ENCODE data around the gene BEST2. TPM values are rescaled to one million over a fixed set of nuclear protein-coding genes. Genes with fewer than 3 reads are reported as not detected.

The BEST2 gene
- total RNA-seq, 1 experiment from 2014 or later: not detected

DNA sequence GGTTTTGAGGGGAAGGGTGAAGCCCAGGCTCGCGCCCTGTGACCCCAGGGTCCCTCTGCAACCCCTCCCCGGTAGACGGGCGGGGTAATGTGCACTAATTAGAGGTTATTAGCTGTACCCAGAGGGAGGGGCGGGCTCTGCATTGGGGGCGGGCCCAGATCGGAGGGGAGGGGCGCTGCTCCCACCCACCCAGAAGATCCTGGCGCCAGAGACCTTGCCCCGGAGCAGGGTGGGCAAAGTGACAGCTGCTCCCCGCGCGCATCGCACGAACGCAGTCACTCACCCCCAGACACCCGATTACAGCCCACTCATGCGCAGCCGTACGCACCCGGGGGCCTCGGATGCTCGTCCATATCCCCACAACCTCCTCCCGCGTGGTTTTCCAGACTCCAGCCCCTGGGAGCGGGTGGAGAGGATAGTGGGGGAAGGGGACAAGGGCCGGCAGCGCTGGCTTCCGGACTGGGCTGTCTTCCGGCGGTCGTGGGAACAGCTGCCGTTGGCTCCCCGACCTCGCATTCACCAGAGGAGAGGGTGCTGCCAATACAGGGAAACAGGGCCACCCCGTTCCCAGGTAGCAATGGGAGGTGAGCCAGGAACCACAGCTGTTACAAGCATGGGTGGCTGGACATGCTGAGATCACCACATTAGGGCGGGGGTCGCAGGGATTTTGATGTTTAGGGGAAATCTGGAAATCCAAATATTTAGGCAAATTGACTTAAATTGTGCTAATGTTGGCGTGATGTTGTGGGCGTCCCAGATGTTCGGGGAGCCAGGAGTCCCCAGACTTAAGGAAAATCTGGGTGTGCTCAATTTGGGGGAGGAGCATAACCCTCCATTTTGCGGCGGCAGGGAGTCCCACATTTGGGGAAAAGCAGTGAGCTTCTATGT is 26.7 kb downstream of the BEST2 start:
- Histone ChIP-seq H3K9me3 (ENCODE audit: control insufficient read depth, insufficient read depth, low read depth, low read length) (no peaks in the 10 kb centered on the region), H3K4me1 (ENCODE audit: control insufficient read depth, insufficient read depth, low read length) (peaks cover 16% of the 10 kb centered on the region), H3K27ac (ENCODE audit: low read length) (peak overlapping the region; percentile 87), H3K36me3 (ENCODE audit: control insufficient read depth, insufficient read depth, low read length) (no peaks in the 10 kb centered on the region), H3K4me3 (ENCODE audit: low read depth in 2 of 2, low read length in 2 of 2) (peak overlapping the region; percentile 53 to 81), H3K27me3 (ENCODE audit: control insufficient read depth, insufficient read depth, low read length) (no peaks in the 10 kb centered on the region)
- TF ChIP-seq REST (IDR thresholded peaks at IDR 0.05; ENCODE audit: insufficient read depth in 1 of 2, low read depth in 2 of 2, low read length in 1 of 2) (no peak), TCF7L2 (IDR thresholded peaks at IDR 0.05; ENCODE audit: low read depth, low read length) (no peak), CTCF (IDR thresholded peaks at IDR 0.05) (no peak), SIN3A (IDR thresholded peaks at IDR 0.05; ENCODE audit: borderline replicate concordance, insufficient read depth, low read depth, low read length) (0 out of 2 replicates have a peak, but pooled peaks have one; percentile 9), POLR2AphosphoS5 (IDR thresholded peaks at IDR 0.05; ENCODE audit: low read depth, low read length) (no peak)
- in situ Hi-C loops (cut with HindIII; ENCODE audit: low pct_unique_long_range_greater_than_20kb, low sequenced_read_pairs): no loop called here
- intact Hi-C loops (cut with micrococcal nuclease; ENCODE audit: unreplicated experiment): no loop called here
- no peak for DNase-seq (ENCODE audit: low read depth, low spot score)
- ATAC-seq: peak; percentile 61
- BruUV-seq (replicated peaks): no TSS peak
- ChIA-PET CTCF (interaction anchor here (1.5 to 3.3 kb wide), 4 partner anchors 9 to 17 kb away, joined by 3 to 23 read pairs (median 4); partner anchors contain the start of gene JUNB), POLR2A (interaction anchor here (0.5 to 2.7 kb wide), 3 partner anchors 11 to 141 kb away, joined by 3 to 16 read pairs (median 3); partner anchors contain the start of gene JUNB)

DNA sequence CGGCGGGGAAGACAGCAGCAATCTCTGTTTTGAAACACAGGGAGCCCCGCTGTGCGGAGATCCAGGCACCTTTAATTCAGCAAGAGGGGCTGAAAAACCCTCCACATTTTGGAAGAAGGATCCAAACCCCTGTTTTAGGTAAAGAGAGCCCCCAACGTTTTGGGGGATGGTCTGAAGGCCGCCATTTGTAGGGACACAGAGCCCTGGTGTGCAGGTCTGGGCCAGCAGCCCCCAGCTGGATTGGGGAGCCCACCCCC is 27.2 kb downstream of the BEST2 start:
- CTCF ChIA-PET: interaction anchor here (3.3 kb wide), 1 partner anchor 17 kb away, joined by 23 read pairs; no protein-coding TSS in a partner anchor
- Histone ChIP-seq H3K36me3 (ENCODE audit: control insufficient read depth, insufficient read depth, low read length) (no peaks in the 10 kb centered on the region), H3K27me3 (ENCODE audit: control insufficient read depth, insufficient read depth, low read length) (no peaks in the 10 kb centered on the region), H3K9me3 (ENCODE audit: control insufficient read depth, insufficient read depth, low read depth, low read length) (no peaks in the 10 kb centered on the region), H3K4me3 (ENCODE audit: low read depth in 2 of 2, low read length in 2 of 2) (peak overlapping the region; percentile 53 to 81), H3K27ac (ENCODE audit: low read length) (peak overlapping the region; percentile 87), H3K4me1 (ENCODE audit: control insufficient read depth, insufficient read depth, low read length) (peaks cover 20% of the 10 kb centered on the region)
- TSS peak; percentile 84 for BruUV-seq (replicated peaks)
- DNase-seq (ENCODE audit: low read depth, low spot score): no peak
- intact Hi-C loops (cut with micrococcal nuclease; ENCODE audit: unreplicated experiment): no loop called here
- in situ Hi-C loops (cut with HindIII; ENCODE audit: low pct_unique_long_range_greater_than_20kb, low sequenced_read_pairs): no loop called here
- POLR2A ChIA-PET: interaction anchor here (0.5 to 2.7 kb wide), 3 partner anchors 11 to 141 kb away, joined by 3 to 16 read pairs (median 3); partner anchors contain the start of gene JUNB
- no peak for ATAC-seq
- TF ChIP-seq POLR2AphosphoS5 (IDR thresholded peaks at IDR 0.05; ENCODE audit: low read depth, low read length): no peak

All from Panc1 (cell line).